Endothelial cell (in vitro differentiated cells): Measurements from ENCODE around the gene SYNE2. TPM values are rescaled to one million over a fixed set of nuclear protein-coding genes. Genes with fewer than 3 reads are reported as not detected.

ENCODE experiments used
- DNase-seq: peaks from one replicate; pipeline ENCODE4 v3.0.0; 2021; ENCODE audit warnings: low spot score
- H3K27ac Mint-ChIP-seq: one replicate; pipeline ENCODE4 v1.8.0; 2021; ENCODE audit warnings: mixed read lengths, inconsistent platforms; ENCODE audit not compliant: unreplicated experiment
- H3K27me3 Mint-ChIP-seq: one replicate; pipeline ENCODE4 v1.8.0; 2021; ENCODE audit warnings: mild to moderate bottlenecking, moderate library complexity, mixed read lengths, inconsistent platforms; ENCODE audit not compliant: unreplicated experiment
- H3K36me3 Mint-ChIP-seq: one replicate; pipeline ENCODE4 v1.8.0; 2021; ENCODE audit warnings: mild to moderate bottlenecking, low read depth, mixed read lengths, inconsistent platforms; ENCODE audit not compliant: unreplicated experiment
- H3K4me1 Mint-ChIP-seq: one replicate; pipeline ENCODE4 v1.8.0; 2021; ENCODE audit warnings: mild to moderate bottlenecking, mixed read lengths, inconsistent platforms; ENCODE audit not compliant: unreplicated experiment
- H3K4me3 Mint-ChIP-seq: one replicate; pipeline ENCODE4 v1.8.0; 2021; ENCODE audit warnings: mild to moderate bottlenecking, mixed read lengths, inconsistent platforms; ENCODE audit not compliant: unreplicated experiment
- H3K9me3 Mint-ChIP-seq: one replicate; pipeline ENCODE4 v1.8.0; 2021; ENCODE audit warnings: mixed read lengths, inconsistent platforms; ENCODE audit not compliant: unreplicated experiment
- total RNA-seq: library from RNA; stranded (reverse); fragmentation: NEBNext Ultra II Directional; extraction: Animal tissue kit (Norgen Biotek cat#: 25700); gene quantifications from one replicate; pipeline ENCODE4 v1.2.1, GENCODE V29; 2021; ENCODE audit not compliant: unreplicated experiment
- TF ChIP-seq, protein P1 (sequence below): fragments of 200-600 bp; sonication (generic); IDR thresholded peaks from one replicate; pipeline ENCODE4 v1.5.0; 2021; ENCODE audit warnings: antibody characterized with exemption; ENCODE audit not compliant: unreplicated experiment

SYNE2 gene
- total RNA-seq, 1 donor from 2014 or later, result 35.9 TPM

DNA sequence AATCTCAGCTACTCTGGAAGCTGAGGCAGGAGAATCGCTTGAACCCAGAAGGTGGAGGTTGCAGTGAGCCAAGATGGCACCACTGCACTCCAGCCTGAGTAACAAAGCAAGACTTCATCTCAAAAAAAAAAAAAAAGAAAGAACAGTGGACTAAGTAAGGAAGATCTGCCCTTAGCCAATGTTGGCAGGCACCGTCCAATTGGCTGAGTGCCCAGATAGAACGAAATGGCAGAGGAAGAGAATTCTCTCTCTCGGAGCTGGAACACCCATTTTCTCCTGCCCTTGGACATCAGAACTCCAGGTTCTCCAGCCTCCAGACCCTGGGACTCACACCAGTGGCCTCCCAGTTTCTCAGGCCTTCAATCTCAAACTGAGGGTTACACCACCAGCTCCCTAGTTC lies 391.5 kb downstream of the SYNE2 start:
- H3K27ac Mint-ChIP-seq, result no peak overlapping the region
- no peaks in the 10 kb centered on the region for H3K9me3 Mint-ChIP-seq
- no peaks in the 10 kb centered on the region for H3K36me3 Mint-ChIP-seq
- no peak for DNase-seq
- no peak overlapping the region for H3K4me3 Mint-ChIP-seq
- peaks cover 5% of the 10 kb centered on the region for H3K27me3 Mint-ChIP-seq
- H3K4me1 Mint-ChIP-seq, result no peaks in the 10 kb centered on the region
- TF ChIP-seq, protein P1, sequence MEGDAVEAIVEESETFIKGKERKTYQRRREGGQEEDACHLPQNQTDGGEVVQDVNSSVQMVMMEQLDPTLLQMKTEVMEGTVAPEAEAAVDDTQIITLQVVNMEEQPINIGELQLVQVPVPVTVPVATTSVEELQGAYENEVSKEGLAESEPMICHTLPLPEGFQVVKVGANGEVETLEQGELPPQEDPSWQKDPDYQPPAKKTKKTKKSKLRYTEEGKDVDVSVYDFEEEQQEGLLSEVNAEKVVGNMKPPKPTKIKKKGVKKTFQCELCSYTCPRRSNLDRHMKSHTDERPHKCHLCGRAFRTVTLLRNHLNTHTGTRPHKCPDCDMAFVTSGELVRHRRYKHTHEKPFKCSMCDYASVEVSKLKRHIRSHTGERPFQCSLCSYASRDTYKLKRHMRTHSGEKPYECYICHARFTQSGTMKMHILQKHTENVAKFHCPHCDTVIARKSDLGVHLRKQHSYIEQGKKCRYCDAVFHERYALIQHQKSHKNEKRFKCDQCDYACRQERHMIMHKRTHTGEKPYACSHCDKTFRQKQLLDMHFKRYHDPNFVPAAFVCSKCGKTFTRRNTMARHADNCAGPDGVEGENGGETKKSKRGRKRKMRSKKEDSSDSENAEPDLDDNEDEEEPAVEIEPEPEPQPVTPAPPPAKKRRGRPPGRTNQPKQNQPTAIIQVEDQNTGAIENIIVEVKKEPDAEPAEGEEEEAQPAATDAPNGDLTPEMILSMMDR, result no peak

DNA sequence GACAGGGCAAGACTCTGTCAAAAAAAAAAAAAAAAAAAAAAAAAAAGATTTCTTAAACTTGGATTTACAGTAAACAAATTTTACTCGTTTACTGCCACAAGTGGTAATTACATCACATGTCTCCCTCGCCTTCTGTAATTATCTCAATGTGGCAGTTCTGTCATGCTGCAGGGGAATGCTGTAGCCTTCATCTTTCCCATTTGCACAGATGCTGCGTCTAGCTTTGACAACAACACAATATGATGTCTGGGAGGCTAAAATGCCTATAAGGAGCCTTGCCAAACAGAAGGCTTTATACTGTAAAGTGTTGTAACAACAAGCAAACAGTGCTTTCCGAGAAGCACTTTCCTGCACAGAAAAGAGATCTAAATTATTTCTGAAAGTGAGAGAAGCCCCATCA lies 392.7 kb downstream of the SYNE2 start:
- no peaks in the 10 kb centered on the region for H3K36me3 Mint-ChIP-seq
- no peak for DNase-seq

DNA sequence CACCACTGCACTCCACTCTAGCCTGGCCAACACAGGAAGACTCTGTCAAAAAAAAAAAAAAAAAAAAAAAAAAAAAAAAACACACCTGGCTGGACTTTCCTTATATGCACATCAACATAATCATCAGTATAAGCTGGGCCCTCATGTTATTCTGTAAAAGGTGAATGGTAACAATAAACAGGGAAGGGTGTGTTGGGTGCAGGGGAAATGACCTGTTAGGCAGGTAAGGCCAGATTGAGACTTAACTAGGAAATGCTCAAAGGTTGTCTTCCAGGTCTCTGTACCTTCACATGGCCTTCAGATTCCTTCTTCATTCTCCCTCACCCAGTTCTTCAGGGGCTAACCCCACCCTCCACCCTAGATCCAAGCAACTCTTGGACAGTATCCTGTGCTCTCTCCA lies 393.9 kb downstream of the SYNE2 start:
- Mint-ChIP-seq H3K4me1 (no peaks in the 10 kb centered on the region), H3K4me3 (no peak overlapping the region), H3K27ac (no peak overlapping the region), H3K27me3 (peaks cover 5% of the 10 kb centered on the region), H3K36me3 (no peaks in the 10 kb centered on the region), H3K9me3 (no peaks in the 10 kb centered on the region)
- TF ChIP-seq, protein P1, result no peak
- DNase-seq, result no peak

More for the DNA sequence above, 392.7 kb downstream of the SYNE2 start:
- Mint-ChIP-seq H3K27ac (no peak overlapping the region), H3K9me3 (no peaks in the 10 kb centered on the region), H3K27me3 (peaks cover 5% of the 10 kb centered on the region), H3K4me1 (no peaks in the 10 kb centered on the region), H3K4me3 (no peak overlapping the region)
- TF ChIP-seq, protein P1, result no peak

DNA sequence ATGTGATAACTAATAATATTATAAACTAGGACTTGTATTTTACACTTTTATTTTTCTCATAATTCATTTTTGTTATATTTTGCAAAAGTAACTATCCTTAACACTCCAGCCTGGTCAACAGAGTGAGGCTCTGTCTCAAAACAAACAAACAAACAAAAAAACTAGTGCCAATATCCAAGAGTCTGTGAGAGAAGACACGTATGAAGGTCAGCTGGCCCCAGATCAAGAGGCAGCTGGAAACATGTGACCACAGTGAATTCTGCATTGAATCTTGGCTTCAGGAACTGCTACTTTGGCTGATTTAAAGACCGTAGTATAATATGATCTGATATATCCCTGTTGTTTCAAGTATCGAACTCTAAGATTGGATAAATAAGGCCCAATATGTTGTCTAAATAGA lies 394.4 kb downstream of the SYNE2 start:
- Mint-ChIP-seq H3K27me3 (peaks cover 5% of the 10 kb centered on the region), H3K4me1 (no peaks in the 10 kb centered on the region), H3K4me3 (no peak overlapping the region), H3K27ac (no peak overlapping the region), H3K9me3 (no peaks in the 10 kb centered on the region), H3K36me3 (no peaks in the 10 kb centered on the region)
- TF ChIP-seq, protein P1, result no peak
- DNase-seq, result no peak

DNA sequence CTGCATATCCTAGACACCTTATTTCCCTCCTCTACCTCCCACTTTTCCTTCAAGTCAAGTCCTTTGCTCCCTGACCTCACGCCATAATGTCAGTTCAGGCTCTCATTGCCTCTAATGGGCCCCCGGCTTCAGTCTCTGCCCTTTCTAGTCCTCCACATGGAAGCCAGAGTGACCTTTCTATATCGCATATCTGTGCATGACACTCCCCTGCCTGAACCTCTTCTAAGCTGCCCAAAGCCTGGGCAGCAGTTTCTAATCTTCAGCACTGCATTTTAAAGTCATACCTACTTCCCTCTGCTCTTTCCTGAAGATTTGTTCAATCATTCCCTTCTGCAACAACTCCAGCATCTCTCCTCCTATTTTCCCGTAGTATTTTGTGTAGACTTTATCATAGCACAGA lies 395.9 kb downstream of the SYNE2 start:
- Mint-ChIP-seq H3K9me3 (no peaks in the 10 kb centered on the region), H3K27me3 (peaks cover 4% of the 10 kb centered on the region), H3K27ac (no peak overlapping the region), H3K4me3 (no peak overlapping the region), H3K4me1 (no peaks in the 10 kb centered on the region), H3K36me3 (no peaks in the 10 kb centered on the region)
- TF ChIP-seq, protein P1, result no peak
- DNase-seq, result no peak
